ENCODE measurements around the gene MSX1. TPM values are rescaled to one million over a fixed set of nuclear protein-coding genes. Genes with fewer than 3 reads are reported as not detected.
"Not testable (repeated sequence)": the region's sequence is repeated elsewhere in the genome, so short reads cannot be mapped to it uniquely, and the experiment has no call there.

The MSX1 gene
- 6.1 TPM for total RNA-seq

GRCh38 chr4:4859325-4859798 lies at the start of gene MSX1:
TSS of gene MSX1 (plus strand) at chr4:4859665. CDS start at chr4:4859900, 235 bp downstream.
- DNase-seq, result peak; percentile 65

- no peak for DNase-seq
Observed at GRCh38 chr4:4810092-4810774, 49.2 kb upstream of the MSX1 start.

DNA sequence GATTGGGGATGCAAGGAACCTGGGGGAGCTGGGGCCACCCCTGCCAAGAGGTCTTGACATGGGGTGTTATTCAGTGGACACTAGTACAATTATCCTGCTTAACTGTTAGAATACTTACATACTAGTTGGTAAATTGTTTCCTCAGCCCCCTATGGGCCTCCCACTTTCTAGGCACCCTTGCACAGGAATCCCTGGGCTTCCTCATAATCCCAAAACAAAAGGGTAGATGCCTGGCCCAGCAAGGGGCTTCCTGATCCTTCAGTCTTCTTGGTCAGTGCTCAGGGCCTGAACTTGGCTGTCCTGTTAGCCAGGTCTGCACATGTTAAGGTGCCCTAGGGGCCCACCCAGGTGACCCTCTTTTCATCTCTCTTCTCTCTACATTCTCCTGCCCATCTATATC lies 48.7 kb upstream of the MSX1 start:
- no peak for DNase-seq

GRCh38 chr4:4812145-4812794 lies 47.2 kb upstream of the MSX1 start:
- no peak for DNase-seq

- no peak for DNase-seq
Observed at GRCh38 chr4:4818415-4819212, 40.9 kb upstream of the MSX1 start.

- DNase-seq, result no peak
Observed at GRCh38 chr4:4819213-4819606, 40.3 kb upstream of the MSX1 start.

- DNase-seq, result no peak
Observed at GRCh38 chr4:4820261-4820660, 39.2 kb upstream of the MSX1 start.

DNA sequence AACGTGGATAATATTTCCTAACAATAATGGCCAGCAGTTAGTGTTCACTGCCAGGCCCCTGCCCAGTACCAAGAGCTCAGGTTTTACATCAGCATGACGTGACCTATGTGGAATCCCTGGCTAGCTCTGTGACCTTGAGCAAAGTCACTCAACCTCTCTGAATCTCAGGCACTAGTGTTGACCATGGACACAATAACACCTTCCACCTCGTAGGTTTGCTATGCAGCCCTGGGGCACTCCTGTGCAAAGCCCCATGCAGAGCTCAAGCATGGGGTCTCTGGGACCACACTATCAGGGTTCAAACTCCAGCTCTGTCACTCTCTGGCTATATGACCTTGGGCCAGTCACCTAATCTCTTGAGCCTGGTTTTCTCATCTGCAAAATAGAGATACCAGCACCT lies 38.7 kb upstream of the MSX1 start:
- no peak for DNase-seq

GRCh38 chr4:4821577-4821976 lies 37.9 kb upstream of the MSX1 start:
- no peak for DNase-seq

GRCh38 chr4:4822286-4822685 lies 37.2 kb upstream of the MSX1 start:
- DNase-seq, result not testable (repeated sequence)

- no peak for DNase-seq
Observed at GRCh38 chr4:4823621-4824162, 35.8 kb upstream of the MSX1 start.

- no peak for DNase-seq
Observed at GRCh38 chr4:4824232-4824631, 35.2 kb upstream of the MSX1 start.

DNA sequence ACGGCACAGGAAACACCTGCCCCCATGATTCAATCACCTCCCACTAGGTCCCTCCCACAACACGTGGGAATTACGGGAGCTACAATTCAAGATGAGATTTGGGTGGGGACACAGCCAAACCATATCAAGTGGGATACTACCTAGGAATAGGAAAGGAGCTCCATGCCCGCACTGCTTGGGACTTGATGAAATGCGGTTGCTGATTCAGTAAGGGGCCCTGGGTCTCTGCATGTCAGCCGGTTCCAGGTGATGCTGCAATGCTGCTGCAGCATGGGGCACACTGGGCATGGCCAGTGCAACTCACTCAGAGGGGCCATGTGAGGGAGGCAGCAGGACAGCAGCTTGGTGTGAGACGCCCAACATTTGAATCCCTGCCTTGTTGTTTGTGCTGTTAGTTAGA lies 34.0 kb upstream of the MSX1 start:
- DNase-seq, result no peak

DNA sequence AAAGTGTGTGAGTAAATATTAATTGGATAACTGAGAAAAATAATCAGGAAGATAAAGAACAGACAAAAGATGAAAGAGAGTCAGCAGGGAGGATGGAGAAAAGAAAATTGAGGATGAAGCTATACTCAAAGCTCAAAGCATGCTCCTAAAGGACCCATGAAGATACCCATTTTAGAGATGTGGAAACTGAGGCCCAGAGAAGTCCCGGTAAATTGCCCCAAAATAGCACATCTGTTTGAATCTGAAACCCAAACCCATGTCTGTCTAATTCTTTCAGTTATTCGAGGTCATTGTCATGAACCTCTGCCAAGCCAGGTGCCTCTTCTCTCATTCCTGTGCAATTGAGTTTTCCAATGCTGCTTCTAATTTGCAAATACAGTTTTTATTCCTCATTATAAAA lies 29.6 kb upstream of the MSX1 start:
- DNase-seq, result no peak

DNA sequence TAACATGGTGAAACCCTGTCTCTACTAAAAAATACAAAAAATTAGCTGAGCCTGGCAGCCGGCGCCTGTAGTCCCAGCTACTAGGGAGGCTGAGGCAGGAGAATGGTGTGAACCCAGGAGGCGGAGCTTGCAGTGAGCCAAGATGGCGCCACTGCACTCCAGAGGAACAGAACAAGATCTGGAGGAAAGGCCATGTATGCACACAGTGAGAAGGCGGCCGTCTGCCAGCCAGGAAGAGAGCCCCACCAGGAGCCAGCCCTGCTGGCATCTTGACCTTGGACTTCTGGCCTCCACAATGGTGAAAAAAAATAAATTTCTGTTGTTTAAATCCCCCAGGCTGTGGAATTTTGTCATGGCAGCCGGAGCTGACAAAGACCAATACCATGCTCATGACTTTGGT lies 28.2 kb upstream of the MSX1 start:
- no peak for DNase-seq

- no peak for DNase-seq
Observed at GRCh38 chr4:4831825-4832224, 27.6 kb upstream of the MSX1 start.

DNA sequence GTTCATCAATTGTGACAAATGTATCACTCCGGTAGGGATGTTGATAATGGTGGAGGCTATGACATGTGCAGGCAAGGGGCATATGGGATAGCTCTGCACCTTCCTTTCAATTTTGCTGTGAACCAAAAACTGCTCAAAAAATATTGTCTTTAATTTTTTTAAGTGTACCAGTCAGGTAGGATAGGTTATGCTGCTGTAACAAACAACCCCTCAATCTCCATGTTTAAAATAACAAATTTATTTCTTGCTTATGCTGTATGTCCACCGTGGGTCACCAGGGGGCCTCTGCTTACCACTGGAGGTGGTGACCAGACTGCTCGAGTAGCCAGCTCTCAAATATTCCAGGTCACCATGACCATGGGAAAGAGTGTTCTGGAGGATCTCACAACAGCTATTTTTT lies 23.4 kb upstream of the MSX1 start:
- no peak for DNase-seq

DNA sequence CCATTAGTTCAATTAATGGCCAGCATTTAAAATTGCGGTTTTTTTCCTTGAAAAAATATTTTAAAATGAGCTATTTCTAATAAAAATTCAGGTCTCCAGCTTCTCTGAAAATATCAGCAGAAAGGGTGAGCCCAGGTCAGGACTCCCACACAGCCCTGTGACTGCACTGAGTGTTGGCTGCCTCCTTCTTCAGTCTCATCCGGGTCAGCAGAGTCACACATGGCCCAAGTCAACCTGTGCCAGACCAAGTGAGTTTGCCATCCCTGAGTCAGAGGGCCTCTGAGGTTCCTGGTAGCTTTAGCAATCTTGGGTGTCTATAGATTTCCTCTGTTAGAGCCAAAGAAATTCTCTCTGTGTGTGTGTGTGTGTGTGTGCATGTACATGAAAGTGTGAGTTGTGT lies 22.1 kb upstream of the MSX1 start:
- DNase-seq, result no peak

DNA sequence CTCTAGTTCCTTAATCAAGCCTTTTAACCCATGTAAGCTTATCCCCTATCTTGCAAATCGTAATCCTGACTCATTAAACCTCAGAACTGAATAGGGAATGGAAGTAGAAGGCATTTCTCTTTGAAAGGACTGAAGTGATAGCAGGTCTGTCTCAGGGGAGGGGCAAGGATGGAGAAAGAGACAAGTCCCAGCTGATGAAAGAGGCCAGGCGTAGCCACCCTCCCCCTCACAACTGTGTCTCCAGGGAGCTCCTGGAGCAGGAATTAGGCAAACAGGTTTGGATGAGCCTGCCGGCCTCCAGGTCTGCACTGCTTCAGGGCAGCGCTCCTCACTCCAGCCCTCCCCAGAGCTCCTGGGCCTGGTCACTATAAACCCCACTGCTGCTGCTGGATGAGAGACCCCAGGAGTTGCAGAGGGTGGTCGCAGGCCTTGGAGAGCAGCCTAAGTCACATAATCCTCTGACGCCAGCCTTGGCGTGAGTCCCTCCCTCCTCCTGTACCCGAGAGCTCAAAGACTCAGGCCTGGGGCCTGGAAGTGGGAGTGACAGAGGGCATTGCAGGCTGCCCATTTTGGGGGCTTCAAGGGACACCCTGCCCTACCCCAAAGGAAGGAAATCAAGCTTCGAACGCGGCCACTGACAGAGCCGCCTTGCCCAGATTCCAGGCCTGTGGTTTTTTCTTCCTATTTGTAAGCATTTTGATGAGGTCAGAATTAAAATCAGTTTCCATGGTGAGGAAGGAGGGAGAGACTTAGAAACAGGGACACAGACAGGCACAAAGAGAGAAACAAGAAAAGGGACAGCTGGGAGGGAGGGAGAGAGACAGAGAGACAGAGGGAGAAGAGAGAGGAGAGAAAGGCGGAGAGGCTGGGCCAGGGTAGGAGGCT lies 21.2 kb upstream of the MSX1 start:
- DNase-seq, result no peak

GRCh38 chr4:4838936-4839810 lies 20.3 kb upstream of the MSX1 start:
- DNase-seq, result no peak

- DNase-seq, result no peak
Observed at GRCh38 chr4:4840351-4840750, 19.1 kb upstream of the MSX1 start.
